ENCODE measurements around the gene TUBA4A.
A peak's percentile ranks its signal among the peaks of the same experiment; 100 is the strongest.

TUBA4A gene

DNA sequence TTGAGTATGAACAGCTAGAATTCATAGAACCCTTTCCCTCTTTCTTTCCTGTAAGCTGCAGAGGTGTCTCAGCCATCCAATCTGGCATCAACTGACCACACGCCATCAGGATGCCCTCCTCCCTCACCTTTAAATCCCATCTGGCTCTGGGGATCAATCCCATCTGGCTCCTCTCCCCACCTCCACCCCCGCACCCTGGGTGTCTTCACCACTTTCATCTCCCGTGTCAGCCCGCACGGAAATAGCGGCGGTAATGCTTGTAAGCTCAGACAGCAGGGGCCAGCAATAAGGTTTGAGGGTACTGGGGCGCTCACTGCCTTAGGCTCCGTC, 1.2 kb downstream of the TUBA4A start:
- Histone ChIP-seq H3K4me3 (ENCODE audit: low read depth, low read length) (no peak overlapping the region), H3K9me3 (ENCODE audit: control insufficient read depth, insufficient read depth, low read depth, low read length) (no peaks in the 10 kb centered on the region), H3K36me3 (ENCODE audit: control insufficient read depth in 2 of 2, insufficient read depth in 1 of 2, low read length in 2 of 2) (peaks cover 0 to 22% of the 10 kb centered on the region in 2 experiments; a peak in 1 of 3 replicates), H3K4me1 (ENCODE audit: control insufficient read depth, insufficient read depth, low read length) (peaks cover 4% of the 10 kb centered on the region; the same call in 1 of the 2 replicates), H3K27ac (ENCODE audit: extremely low read depth, low read depth, low read length) (no peak overlapping the region)
- no peak for TF ChIP-seq HOXC10 (CRISPR knock-in tag; IDR thresholded peaks at IDR 0.05)
- ChIA-PET CTCF (interaction anchor here (1.0 to 6.2 kb wide), 4 partner anchors 23 to 46 kb away, joined by 3 to 83 read pairs (median 10); partner anchors contain the start of genes ANKZF1, ATG9A and DNAJB2), POLR2A (interaction anchor here (0.6 to 1.6 kb wide), 5 partner anchors 13 to 46 kb away, joined by 3 to 9 read pairs (median 5); partner anchors contain the start of genes DNAJB2 and ZFAND2B)

DNA sequence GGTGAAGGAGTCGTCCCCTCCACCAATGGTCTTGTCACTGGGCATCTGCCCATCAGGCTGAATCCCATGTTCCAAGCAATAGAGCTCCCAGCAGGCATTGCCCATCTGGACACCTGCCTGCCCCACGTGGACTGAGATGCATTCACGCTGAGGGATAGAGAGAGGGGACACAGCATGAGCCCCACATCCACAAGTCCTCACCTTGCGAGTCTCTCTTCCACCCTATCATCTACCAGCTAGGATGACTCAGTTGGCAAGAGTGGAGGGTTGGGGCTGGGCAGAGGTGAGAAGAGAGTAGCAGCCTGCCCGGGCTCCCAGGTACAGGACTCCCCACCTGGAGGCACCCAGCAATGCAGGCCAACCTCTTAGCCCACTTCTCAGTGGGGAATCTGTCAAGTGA, 1.6 kb downstream of the TUBA4A start:
- Histone ChIP-seq H3K9me3 (ENCODE audit: control insufficient read depth, insufficient read depth, low read depth, low read length) (no peaks in the 10 kb centered on the region), H3K27ac (ENCODE audit: extremely low read depth, low read depth, low read length) (no peak overlapping the region), H3K4me3 (ENCODE audit: low read depth, low read length) (no peak overlapping the region), H3K36me3 (ENCODE audit: control insufficient read depth in 2 of 2, insufficient read depth in 1 of 2, low read length in 2 of 2) (peaks cover 0 to 26% of the 10 kb centered on the region in 2 experiments; a peak in 1 of 3 replicates), H3K4me1 (ENCODE audit: control insufficient read depth, insufficient read depth, low read length) (peaks cover 4% of the 10 kb centered on the region; the same call in 1 of the 2 replicates)
- CTCF ChIA-PET: interaction anchor here (0.6 to 6.2 kb wide), 6 partner anchors 22 to 94 kb away, joined by 3 to 83 read pairs (median 5); partner anchors contain the start of genes ANKZF1, ATG9A and DNAJB2
- TF ChIP-seq, protein P1, sequence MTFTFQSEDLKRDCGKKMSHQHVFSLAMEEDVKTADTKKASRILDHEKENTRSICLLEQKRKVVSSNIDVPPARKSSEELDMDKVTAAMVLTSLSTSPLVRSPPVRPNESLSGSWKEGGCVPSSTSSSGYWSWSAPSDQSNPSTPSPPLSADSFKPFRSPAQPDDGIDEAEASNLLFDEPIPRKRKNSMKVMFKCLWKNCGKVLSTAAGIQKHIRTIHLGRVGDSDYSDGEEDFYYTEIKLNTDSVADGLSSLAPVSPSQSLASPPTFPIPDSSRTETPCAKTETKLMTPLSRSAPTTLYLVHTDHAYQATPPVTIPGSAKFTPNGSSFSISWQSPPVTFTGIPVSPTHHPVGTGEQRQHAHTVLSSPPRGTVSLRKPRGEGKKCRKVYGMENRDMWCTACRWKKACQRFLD (tag by site-specific recombination; IDR thresholded peaks at IDR 0.05): no peak
- TF ChIP-seq ZNF548 (tag by site-specific recombination; IDR thresholded peaks at IDR 0.05): no peak
- TF ChIP-seq, protein P2, sequence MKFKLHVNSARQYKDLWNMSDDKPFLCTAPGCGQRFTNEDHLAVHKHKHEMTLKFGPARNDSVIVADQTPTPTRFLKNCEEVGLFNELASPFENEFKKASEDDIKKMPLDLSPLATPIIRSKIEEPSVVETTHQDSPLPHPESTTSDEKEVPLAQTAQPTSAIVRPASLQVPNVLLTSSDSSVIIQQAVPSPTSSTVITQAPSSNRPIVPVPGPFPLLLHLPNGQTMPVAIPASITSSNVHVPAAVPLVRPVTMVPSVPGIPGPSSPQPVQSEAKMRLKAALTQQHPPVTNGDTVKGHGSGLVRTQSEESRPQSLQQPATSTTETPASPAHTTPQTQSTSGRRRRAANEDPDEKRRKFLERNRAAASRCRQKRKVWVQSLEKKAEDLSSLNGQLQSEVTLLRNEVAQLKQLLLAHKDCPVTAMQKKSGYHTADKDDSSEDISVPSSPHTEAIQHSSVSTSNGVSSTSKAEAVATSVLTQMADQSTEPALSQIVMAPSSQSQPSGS (tag by site-specific recombination; IDR thresholded peaks at IDR 0.05; ENCODE audit: low read depth): no peak
- TF ChIP-seq, protein P3, sequence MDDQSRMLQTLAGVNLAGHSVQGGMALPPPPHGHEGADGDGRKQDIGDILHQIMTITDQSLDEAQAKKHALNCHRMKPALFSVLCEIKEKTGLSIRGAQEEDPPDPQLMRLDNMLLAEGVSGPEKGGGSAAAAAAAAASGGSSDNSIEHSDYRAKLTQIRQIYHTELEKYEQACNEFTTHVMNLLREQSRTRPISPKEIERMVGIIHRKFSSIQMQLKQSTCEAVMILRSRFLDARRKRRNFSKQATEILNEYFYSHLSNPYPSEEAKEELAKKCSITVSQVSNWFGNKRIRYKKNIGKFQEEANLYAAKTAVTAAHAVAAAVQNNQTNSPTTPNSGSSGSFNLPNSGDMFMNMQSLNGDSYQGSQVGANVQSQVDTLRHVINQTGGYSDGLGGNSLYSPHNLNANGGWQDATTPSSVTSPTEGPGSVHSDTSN (CRISPR knock-in tag; IDR thresholded peaks at IDR 0.05): no peak
- TF ChIP-seq, protein P4, sequence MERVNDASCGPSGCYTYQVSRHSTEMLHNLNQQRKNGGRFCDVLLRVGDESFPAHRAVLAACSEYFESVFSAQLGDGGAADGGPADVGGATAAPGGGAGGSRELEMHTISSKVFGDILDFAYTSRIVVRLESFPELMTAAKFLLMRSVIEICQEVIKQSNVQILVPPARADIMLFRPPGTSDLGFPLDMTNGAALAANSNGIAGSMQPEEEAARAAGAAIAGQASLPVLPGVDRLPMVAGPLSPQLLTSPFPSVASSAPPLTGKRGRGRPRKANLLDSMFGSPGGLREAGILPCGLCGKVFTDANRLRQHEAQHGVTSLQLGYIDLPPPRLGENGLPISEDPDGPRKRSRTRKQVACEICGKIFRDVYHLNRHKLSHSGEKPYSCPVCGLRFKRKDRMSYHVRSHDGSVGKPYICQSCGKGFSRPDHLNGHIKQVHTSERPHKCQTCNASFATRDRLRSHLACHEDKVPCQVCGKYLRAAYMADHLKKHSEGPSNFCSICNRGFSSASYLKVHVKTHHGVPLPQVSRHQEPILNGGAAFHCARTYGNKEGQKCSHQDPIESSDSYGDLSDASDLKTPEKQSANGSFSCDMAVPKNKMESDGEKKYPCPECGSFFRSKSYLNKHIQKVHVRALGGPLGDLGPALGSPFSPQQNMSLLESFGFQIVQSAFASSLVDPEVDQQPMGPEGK (tag by site-specific recombination; IDR thresholded peaks at IDR 0.05): no peak
- TF ChIP-seq ZIC2 (tag by site-specific recombination; IDR thresholded peaks at IDR 0.05): peak; percentile 71
- POLR2A ChIA-PET: interaction anchor here (0.6 to 2.1 kb wide), 4 partner anchors 13 to 46 kb away, joined by 3 to 5 read pairs (median 4); partner anchors contain the start of genes DNAJB2 and ZFAND2B

DNA sequence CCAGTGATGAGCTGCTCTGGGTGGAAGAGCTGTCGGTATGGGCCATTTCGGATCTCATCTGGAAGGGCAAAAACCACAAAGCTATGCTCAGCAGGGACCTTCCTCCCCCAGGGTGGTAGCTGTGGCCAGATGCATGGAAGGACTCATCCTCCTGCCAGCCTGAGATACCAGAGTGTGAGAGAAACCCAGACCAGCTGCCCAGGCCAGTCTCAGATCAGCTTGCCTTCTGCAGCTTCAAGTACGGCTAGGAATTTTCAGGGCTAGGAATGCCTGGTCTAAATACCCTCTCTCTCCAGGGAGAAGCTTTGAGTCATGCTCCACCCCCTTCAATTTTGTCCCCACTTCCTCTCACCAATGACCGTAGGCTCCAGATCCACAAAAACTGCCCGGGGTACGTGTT, 2.1 kb downstream of the TUBA4A start:
- Histone ChIP-seq H3K4me3 (ENCODE audit: low read depth, low read length) (no peak overlapping the region), H3K9me3 (ENCODE audit: control insufficient read depth, insufficient read depth, low read depth, low read length) (no peaks in the 10 kb centered on the region), H3K27ac (ENCODE audit: extremely low read depth, low read depth, low read length) (no peak overlapping the region), H3K4me1 (ENCODE audit: control insufficient read depth, insufficient read depth, low read length) (peaks cover 4% of the 10 kb centered on the region; the same call in 1 of the 2 replicates), H3K36me3 (ENCODE audit: control insufficient read depth in 2 of 2, insufficient read depth in 1 of 2, low read length in 2 of 2) (peaks cover 0 to 31% of the 10 kb centered on the region in 2 experiments; a peak in 1 of 3 replicates)
- TF ChIP-seq ZNF610 (tag by site-specific recombination; IDR thresholded peaks at IDR 0.05; ENCODE audit: borderline replicate concordance) (no peak), ZNF214 (tag by site-specific recombination; IDR thresholded peaks at IDR 0.05; ENCODE audit: borderline replicate concordance) (no peak), ZNF600 (tag by site-specific recombination; IDR thresholded peaks at IDR 0.05) (no peak), ZNF701 (tag by site-specific recombination; IDR thresholded peaks at IDR 0.05) (no peak)
- TF ChIP-seq, protein P5, sequence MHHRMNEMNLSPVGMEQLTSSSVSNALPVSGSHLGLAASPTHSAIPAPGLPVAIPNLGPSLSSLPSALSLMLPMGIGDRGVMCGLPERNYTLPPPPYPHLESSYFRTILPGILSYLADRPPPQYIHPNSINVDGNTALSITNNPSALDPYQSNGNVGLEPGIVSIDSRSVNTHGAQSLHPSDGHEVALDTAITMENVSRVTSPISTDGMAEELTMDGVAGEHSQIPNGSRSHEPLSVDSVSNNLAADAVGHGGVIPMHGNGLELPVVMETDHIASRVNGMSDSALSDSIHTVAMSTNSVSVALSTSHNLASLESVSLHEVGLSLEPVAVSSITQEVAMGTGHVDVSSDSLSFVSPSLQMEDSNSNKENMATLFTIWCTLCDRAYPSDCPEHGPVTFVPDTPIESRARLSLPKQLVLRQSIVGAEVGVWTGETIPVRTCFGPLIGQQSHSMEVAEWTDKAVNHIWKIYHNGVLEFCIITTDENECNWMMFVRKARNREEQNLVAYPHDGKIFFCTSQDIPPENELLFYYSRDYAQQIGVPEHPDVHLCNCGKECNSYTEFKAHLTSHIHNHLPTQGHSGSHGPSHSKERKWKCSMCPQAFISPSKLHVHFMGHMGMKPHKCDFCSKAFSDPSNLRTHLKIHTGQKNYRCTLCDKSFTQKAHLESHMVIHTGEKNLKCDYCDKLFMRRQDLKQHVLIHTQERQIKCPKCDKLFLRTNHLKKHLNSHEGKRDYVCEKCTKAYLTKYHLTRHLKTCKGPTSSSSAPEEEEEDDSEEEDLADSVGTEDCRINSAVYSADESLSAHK (tag by site-specific recombination; IDR thresholded peaks at IDR 0.05): no peak
- TF ChIP-seq, protein P6, sequence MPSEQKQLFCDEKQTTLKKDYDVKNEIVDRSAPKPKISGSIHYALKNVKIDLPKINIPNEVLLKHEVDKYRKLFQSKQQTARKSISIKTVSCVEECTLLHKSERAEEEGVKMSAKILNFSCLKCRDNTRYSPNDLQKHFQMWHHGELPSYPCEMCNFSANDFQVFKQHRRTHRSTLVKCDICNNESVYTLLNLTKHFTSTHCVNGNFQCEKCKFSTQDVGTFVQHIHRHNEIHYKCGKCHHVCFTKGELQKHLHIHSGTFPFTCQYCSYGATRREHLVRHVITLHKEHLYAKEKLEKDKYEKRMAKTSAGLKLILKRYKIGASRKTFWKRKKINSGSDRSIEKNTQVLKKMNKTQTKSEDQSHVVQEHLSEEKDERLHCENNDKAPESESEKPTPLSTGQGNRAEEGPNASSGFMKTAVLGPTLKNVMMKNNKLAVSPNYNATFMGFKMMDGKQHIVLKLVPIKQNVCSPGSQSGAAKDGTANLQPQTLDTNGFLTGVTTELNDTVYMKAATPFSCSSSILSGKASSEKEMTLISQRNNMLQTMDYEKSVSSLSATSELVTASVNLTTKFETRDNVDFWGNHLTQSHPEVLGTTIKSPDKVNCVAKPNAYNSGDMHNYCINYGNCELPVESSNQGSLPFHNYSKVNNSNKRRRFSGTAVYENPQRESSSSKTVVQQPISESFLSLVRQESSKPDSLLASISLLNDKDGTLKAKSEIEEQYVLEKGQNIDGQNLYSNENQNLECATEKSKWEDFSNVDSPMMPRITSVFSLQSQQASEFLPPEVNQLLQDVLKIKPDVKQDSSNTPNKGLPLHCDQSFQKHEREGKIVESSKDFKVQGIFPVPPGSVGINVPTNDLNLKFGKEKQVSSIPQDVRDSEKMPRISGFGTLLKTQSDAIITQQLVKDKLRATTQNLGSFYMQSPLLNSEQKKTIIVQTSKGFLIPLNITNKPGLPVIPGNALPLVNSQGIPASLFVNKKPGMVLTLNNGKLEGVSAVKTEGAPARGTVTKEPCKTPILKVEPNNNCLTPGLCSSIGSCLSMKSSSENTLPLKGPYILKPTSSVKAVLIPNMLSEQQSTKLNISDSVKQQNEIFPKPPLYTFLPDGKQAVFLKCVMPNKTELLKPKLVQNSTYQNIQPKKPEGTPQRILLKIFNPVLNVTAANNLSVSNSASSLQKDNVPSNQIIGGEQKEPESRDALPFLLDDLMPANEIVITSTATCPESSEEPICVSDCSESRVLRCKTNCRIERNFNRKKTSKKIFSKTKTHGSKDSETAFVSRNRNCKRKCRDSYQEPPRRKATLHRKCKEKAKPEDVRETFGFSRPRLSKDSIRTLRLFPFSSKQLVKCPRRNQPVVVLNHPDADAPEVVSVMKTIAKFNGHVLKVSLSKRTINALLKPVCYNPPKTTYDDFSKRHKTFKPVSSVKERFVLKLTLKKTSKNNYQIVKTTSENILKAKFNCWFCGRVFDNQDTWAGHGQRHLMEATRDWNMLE (tag by site-specific recombination; conservative IDR thresholded peaks at IDR 0.05; ENCODE audit: low read depth): no peak
- ChIA-PET POLR2A (interaction anchor here (1.1 to 2.1 kb wide), 3 partner anchors 23 to 45 kb away, joined by 3 to 5 read pairs (median 4); partner anchors contain the start of genes DNAJB2 and ZFAND2B), CTCF (interaction anchor here (0.6 to 6.2 kb wide), 5 partner anchors 22 to 94 kb away, joined by 3 to 83 read pairs (median 6); partner anchors contain the start of genes ANKZF1, ATG9A and DNAJB2)
